ENCODE results near the gene SLC2A9. TPM values are rescaled to one million over a fixed set of nuclear protein-coding genes. Genes with fewer than 3 reads are reported as not detected.

Gene SLC2A9
- total and polyA plus RNA-seq, 2 of the 13 experiments (the other 11 are each of a cell fraction or from before 2014, with no cell fraction given) = 36.2 to 42.3 TPM

DNA sequence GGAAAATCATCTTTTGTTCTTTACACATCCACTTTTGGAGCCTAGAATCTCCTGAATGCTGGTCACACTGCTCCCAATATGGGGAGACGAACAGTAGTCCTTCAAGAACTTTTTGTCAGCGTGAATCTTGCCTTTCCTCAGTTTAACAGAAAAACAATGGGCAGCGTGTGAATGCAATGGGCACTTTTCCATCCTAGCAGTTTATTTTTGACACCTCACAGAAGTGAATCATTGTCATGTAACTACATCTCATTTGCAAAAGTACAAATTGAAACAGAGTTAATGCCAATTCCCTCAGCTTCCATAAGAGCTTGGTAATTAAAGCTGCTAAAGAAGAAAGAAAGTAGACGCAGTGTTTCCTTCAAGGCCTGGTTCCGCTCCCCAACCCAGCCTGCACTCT lies 154.4 kb downstream of the SLC2A9 start:
- peaks cover 19 to 48% of the 10 kb centered on the region in 2 experiments for H3K36me3 ChIP-seq (replicated peaks in 1 of 2; ENCODE audit: control insufficient read depth in 1 of 2, insufficient read depth in 2 of 2, low read length in 2 of 2)
- TF ChIP-seq, protein P1, sequence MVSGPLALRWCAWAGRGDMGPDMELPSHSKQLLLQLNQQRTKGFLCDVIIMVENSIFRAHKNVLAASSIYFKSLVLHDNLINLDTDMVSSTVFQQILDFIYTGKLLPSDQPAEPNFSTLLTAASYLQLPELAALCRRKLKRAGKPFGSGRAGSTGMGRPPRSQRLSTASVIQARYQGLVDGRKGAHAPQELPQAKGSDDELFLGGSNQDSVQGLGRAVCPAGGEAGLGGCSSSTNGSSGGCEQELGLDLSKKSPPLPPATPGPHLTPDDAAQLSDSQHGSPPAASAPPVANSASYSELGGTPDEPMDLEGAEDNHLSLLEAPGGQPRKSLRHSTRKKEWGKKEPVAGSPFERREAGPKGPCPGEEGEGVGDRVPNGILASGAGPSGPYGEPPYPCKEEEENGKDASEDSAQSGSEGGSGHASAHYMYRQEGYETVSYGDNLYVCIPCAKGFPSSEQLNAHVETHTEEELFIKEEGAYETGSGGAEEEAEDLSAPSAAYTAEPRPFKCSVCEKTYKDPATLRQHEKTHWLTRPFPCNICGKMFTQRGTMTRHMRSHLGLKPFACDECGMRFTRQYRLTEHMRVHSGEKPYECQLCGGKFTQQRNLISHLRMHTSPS (CRISPR knock-in tag; IDR thresholded peaks at IDR 0.05; ENCODE audit: low read depth) = no peak
- TF ChIP-seq GTF2F1 (IDR thresholded peaks at IDR 0.05; ENCODE audit: low read length) (no peak), ZNF563 (CRISPR knock-in tag; IDR thresholded peaks at IDR 0.05) (no peak), FLYWCH1 (CRISPR knock-in tag; IDR thresholded peaks at IDR 0.05) (no peak), ZBTB3 (CRISPR knock-in tag; IDR thresholded peaks at IDR 0.05; ENCODE audit: borderline replicate concordance, low read depth) (no peak), ZNF12 (CRISPR knock-in tag; IDR thresholded peaks at IDR 0.05) (no peak), ZNF644 (CRISPR knock-in tag; IDR thresholded peaks at IDR 0.05; ENCODE audit: low read depth) (no peak), ELF3 (CRISPR knock-in tag; IDR thresholded peaks at IDR 0.05) (no peak), MZF1 (CRISPR knock-in tag; IDR thresholded peaks at IDR 0.05; ENCODE audit: borderline replicate concordance) (no peak), ZSCAN9 (CRISPR knock-in tag; IDR thresholded peaks at IDR 0.05; ENCODE audit: borderline replicate concordance) (no peak), NAIF1 (CRISPR knock-in tag; IDR thresholded peaks at IDR 0.05; ENCODE audit: borderline replicate concordance) (no peak), CBFB (CRISPR knock-in tag; IDR thresholded peaks at IDR 0.05) (no peak)
- TF ChIP-seq, protein P2, sequence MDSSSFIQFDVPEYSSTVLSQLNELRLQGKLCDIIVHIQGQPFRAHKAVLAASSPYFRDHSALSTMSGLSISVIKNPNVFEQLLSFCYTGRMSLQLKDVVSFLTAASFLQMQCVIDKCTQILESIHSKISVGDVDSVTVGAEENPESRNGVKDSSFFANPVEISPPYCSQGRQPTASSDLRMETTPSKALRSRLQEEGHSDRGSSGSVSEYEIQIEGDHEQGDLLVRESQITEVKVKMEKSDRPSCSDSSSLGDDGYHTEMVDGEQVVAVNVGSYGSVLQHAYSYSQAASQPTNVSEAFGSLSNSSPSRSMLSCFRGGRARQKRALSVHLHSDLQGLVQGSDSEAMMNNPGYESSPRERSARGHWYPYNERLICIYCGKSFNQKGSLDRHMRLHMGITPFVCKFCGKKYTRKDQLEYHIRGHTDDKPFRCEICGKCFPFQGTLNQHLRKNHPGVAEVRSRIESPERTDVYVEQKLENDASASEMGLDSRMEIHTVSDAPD (CRISPR knock-in tag; IDR thresholded peaks at IDR 0.05) = no peak
- TF ChIP-seq, protein P3, sequence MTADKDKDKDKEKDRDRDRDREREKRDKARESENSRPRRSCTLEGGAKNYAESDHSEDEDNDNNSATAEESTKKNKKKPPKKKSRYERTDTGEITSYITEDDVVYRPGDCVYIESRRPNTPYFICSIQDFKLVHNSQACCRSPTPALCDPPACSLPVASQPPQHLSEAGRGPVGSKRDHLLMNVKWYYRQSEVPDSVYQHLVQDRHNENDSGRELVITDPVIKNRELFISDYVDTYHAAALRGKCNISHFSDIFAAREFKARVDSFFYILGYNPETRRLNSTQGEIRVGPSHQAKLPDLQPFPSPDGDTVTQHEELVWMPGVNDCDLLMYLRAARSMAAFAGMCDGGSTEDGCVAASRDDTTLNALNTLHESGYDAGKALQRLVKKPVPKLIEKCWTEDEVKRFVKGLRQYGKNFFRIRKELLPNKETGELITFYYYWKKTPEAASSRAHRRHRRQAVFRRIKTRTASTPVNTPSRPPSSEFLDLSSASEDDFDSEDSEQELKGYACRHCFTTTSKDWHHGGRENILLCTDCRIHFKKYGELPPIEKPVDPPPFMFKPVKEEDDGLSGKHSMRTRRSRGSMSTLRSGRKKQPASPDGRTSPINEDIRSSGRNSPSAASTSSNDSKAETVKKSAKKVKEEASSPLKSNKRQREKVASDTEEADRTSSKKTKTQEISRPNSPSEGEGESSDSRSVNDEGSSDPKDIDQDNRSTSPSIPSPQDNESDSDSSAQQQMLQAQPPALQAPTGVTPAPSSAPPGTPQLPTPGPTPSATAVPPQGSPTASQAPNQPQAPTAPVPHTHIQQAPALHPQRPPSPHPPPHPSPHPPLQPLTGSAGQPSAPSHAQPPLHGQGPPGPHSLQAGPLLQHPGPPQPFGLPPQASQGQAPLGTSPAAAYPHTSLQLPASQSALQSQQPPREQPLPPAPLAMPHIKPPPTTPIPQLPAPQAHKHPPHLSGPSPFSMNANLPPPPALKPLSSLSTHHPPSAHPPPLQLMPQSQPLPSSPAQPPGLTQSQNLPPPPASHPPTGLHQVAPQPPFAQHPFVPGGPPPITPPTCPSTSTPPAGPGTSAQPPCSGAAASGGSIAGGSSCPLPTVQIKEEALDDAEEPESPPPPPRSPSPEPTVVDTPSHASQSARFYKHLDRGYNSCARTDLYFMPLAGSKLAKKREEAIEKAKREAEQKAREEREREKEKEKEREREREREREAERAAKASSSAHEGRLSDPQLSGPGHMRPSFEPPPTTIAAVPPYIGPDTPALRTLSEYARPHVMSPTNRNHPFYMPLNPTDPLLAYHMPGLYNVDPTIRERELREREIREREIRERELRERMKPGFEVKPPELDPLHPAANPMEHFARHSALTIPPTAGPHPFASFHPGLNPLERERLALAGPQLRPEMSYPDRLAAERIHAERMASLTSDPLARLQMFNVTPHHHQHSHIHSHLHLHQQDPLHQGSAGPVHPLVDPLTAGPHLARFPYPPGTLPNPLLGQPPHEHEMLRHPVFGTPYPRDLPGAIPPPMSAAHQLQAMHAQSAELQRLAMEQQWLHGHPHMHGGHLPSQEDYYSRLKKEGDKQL (CRISPR knock-in tag; IDR thresholded peaks at IDR 0.05; ENCODE audit: low read depth) = no peak
- TF ChIP-seq, protein P4, sequence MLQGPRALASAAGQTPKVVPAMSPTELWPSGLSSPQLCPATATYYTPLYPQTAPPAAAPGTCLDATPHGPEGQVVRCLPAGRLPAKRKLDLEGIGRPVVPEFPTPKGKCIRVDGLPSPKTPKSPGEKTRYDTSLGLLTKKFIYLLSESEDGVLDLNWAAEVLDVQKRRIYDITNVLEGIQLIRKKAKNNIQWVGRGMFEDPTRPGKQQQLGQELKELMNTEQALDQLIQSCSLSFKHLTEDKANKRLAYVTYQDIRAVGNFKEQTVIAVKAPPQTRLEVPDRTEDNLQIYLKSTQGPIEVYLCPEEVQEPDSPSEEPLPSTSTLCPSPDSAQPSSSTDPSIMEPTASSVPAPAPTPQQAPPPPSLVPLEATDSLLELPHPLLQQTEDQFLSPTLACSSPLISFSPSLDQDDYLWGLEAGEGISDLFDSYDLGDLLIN (CRISPR knock-in tag; IDR thresholded peaks at IDR 0.05; ENCODE audit: borderline replicate concordance) = no peak
- H3K9ac ChIP-seq (ENCODE audit: insufficient read depth, low read depth, low read length) = no peak overlapping the region
- no peaks in the 10 kb centered on the region for H3K9me3 ChIP-seq (ENCODE audit: low read length)
- H3K4me1 ChIP-seq (ENCODE audit: insufficient read depth, low read length) = no peaks in the 10 kb centered on the region
- no peak overlapping the region for H3K4me3 ChIP-seq (replicated peaks in 1 of 3; ENCODE audit: insufficient read depth in 1 of 3, low read depth in 2 of 3, low read length in 3 of 3)
- DNase-seq (ENCODE audit: low spot score) (no peak), ATAC-seq (no peak), FAIRE-seq (no peak)
- intact Hi-C loops (cut with micrococcal nuclease; ENCODE audit: unreplicated experiment) (no loop called here), in situ Hi-C loops (cut with HindIII; ENCODE audit: extremely low pct_ligation_motif_present, low pct_unique_long_range_greater_than_20kb) (no loop called here)
- no TSS peak for BruUV-seq (replicated peaks)
- H2AFZ ChIP-seq (ENCODE audit: low read length) = no peak overlapping the region
- WGBS (ENCODE audit: low lambda C conversion rate) = 98% methylated on average over 5 of the region's 5 CpGs
- H3K27me3 ChIP-seq (ENCODE audit: control insufficient read depth in 1 of 2, insufficient read depth in 2 of 2, low read length in 2 of 2) = no peaks in the 10 kb centered on the region
- CTCF ChIA-PET (ENCODE audit: low intra/inter-chr PET ratio, low total read pairs) = no interaction called here
- H3K79me2 ChIP-seq (ENCODE audit: insufficient read depth, low read length) = no peaks in the 10 kb centered on the region
- POLR2A ChIA-PET = no interaction called here
- H3K4me2 ChIP-seq (ENCODE audit: low read depth, low read length) = no peak overlapping the region
- H4K20me1 ChIP-seq (ENCODE audit: insufficient read depth, low read length) = peaks cover 3% of the 10 kb centered on the region; the same call in 1 of the 2 replicates
- H3K27ac ChIP-seq (ENCODE audit: extremely low read length, insufficient read depth, low read length) = no peak overlapping the region

Data from HepG2 (cell line).